ENCODE measurements around the gene ADAMTSL3.

Gene ADAMTSL3

GRCh38 chr15:83671603-83672002, 17.7 kb downstream of the ADAMTSL3 start:
- H3K27me3 ChIP-seq (ENCODE audit: insufficient read depth, insufficient read length), result no peaks in the 10 kb centered on the region
- no peak for TF ChIP-seq SUZ12 (IDR thresholded peaks at IDR 0.05; ENCODE audit: extremely low read depth, insufficient read depth, insufficient read length)
- no peak for TF ChIP-seq ZNF274 (IDR thresholded peaks at IDR 0.05; ENCODE audit: low read depth, low read length)
- no peak for TF ChIP-seq YY1 (IDR thresholded peaks at IDR 0.05; ENCODE audit: insufficient read depth, insufficient read length)
- H3K9ac ChIP-seq (ENCODE audit: insufficient read length, low read depth), result no peak overlapping the region

DNA sequence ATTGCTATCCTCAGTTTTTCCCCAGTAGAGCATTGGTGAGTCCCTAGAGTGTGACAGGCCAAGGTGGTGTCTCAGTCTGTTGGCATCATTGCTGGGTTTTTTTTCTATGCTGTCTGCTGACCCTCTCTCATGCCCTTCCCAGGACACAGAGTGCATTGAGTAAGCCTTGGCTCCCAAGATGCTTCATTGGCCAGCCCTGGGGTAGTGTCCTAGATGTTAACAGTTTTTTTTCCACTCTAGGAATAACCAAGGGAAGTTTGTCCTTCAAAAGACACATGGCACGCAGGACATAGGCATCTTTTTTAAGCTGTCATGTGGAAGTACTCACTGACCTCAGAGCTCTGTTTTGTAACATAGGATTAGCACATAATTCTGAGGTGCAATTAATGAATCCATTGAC, 19.5 kb downstream of the ADAMTSL3 start:
- H3K36me3 ChIP-seq (ENCODE audit: insufficient read depth, insufficient read length, low read length), result no peaks in the 10 kb centered on the region
- TF ChIP-seq SUZ12 (IDR thresholded peaks at IDR 0.05; ENCODE audit: extremely low read depth, insufficient read depth, insufficient read length) (no peak), YY1 (IDR thresholded peaks at IDR 0.05; ENCODE audit: insufficient read depth, insufficient read length) (no peak), ZNF274 (IDR thresholded peaks at IDR 0.05; ENCODE audit: low read depth, low read length) (no peak)
- no peak overlapping the region for H3K4me3 ChIP-seq (ENCODE audit: insufficient read length, low read depth)
- peaks cover 11% of the 10 kb centered on the region for H3K9me3 ChIP-seq (ENCODE audit: insufficient read depth, low read length)
- no peaks in the 10 kb centered on the region for H3K4me1 ChIP-seq (ENCODE audit: insufficient read depth, insufficient read length)
- DNase-seq (ENCODE audit: low read depth, low spot score), result no peak
- H3K9ac ChIP-seq (ENCODE audit: insufficient read length, low read depth), result no peak overlapping the region
- no peaks in the 10 kb centered on the region for H3K27me3 ChIP-seq (ENCODE audit: insufficient read depth, insufficient read length)

More at GRCh38 chr15:83671603-83672002, 17.7 kb downstream of the ADAMTSL3 start:
- no peaks in the 10 kb centered on the region for H3K4me1 ChIP-seq (ENCODE audit: insufficient read depth, insufficient read length)
- no peaks in the 10 kb centered on the region for H3K36me3 ChIP-seq (ENCODE audit: insufficient read depth, insufficient read length, low read length)
- peaks cover 11% of the 10 kb centered on the region for H3K9me3 ChIP-seq (ENCODE audit: insufficient read depth, low read length)
- no peak for DNase-seq (ENCODE audit: low read depth, low spot score)
- H3K4me3 ChIP-seq (ENCODE audit: insufficient read length, low read depth), result no peak overlapping the region

GRCh38 chr15:83682476-83683088, 28.7 kb downstream of the ADAMTSL3 start:
- H3K4me1 ChIP-seq (ENCODE audit: insufficient read depth, insufficient read length), result peaks cover 2% of the 10 kb centered on the region
- TF ChIP-seq ZNF274 (IDR thresholded peaks at IDR 0.05; ENCODE audit: low read depth, low read length) (no peak), YY1 (IDR thresholded peaks at IDR 0.05; ENCODE audit: insufficient read depth, insufficient read length) (no peak), SUZ12 (IDR thresholded peaks at IDR 0.05; ENCODE audit: extremely low read depth, insufficient read depth, insufficient read length) (no peak)
- no peaks in the 10 kb centered on the region for H3K27me3 ChIP-seq (ENCODE audit: insufficient read depth, insufficient read length)
- no peak for DNase-seq (ENCODE audit: low read depth, low spot score)
- no peaks in the 10 kb centered on the region for H3K36me3 ChIP-seq (ENCODE audit: insufficient read depth, insufficient read length, low read length)
- H3K9ac ChIP-seq (ENCODE audit: insufficient read length, low read depth), result no peak overlapping the region
- no peaks in the 10 kb centered on the region; the same call in 1 of the 2 replicates for H3K9me3 ChIP-seq (ENCODE audit: insufficient read depth, low read length)
- H3K4me3 ChIP-seq (ENCODE audit: insufficient read length, low read depth), result no peak overlapping the region

DNA sequence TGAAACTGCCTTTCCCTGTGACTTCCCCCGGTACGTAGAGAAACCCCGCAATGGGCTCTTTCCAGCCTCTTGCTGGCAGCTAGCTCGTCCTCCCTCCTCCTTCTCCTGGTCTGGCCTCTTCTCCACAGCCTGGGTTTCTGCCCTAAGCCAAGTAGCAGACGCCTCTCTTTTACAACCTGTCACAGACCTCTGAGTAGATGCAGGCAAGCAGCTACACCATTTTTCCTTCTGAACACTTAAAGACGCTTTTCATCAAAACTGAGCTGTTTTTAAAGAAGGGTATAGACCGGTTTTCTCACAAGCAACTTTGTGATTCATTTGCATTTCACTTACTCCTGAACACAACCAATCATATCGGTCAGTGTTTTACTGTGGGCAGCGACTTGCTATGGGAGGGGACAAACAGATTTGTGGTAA, 32.0 kb downstream of the ADAMTSL3 start:
- Histone ChIP-seq H3K9me3 (ENCODE audit: insufficient read depth, low read length) (no peaks in the 10 kb centered on the region; the same call in 1 of the 2 replicates), H3K36me3 (ENCODE audit: insufficient read depth, insufficient read length, low read length) (no peaks in the 10 kb centered on the region), H3K9ac (ENCODE audit: insufficient read length, low read depth) (no peak overlapping the region), H3K4me3 (ENCODE audit: insufficient read length, low read depth) (no peak overlapping the region), H3K27me3 (ENCODE audit: insufficient read depth, insufficient read length) (no peaks in the 10 kb centered on the region), H3K4me1 (ENCODE audit: insufficient read depth, insufficient read length) (no peaks in the 10 kb centered on the region)
- no peak for DNase-seq (ENCODE audit: low read depth, low spot score)
- TF ChIP-seq YY1 (IDR thresholded peaks at IDR 0.05; ENCODE audit: insufficient read depth, insufficient read length) (no peak), ZNF274 (IDR thresholded peaks at IDR 0.05; ENCODE audit: low read depth, low read length) (no peak), SUZ12 (IDR thresholded peaks at IDR 0.05; ENCODE audit: extremely low read depth, insufficient read depth, insufficient read length) (no peak)

- H3K4me3 ChIP-seq (ENCODE audit: insufficient read length, low read depth), result no peak overlapping the region
- no peaks in the 10 kb centered on the region for H3K27me3 ChIP-seq (ENCODE audit: insufficient read depth, insufficient read length)
- no peaks in the 10 kb centered on the region for H3K4me1 ChIP-seq (ENCODE audit: insufficient read depth, insufficient read length)
- no peaks in the 10 kb centered on the region for H3K9me3 ChIP-seq (ENCODE audit: insufficient read depth, low read length)
- no peak overlapping the region for H3K9ac ChIP-seq (ENCODE audit: insufficient read length, low read depth)
- H3K36me3 ChIP-seq (ENCODE audit: insufficient read depth, insufficient read length, low read length), result no peaks in the 10 kb centered on the region
- no peak for DNase-seq (ENCODE audit: low read depth, low spot score)
- TF ChIP-seq SUZ12 (IDR thresholded peaks at IDR 0.05; ENCODE audit: extremely low read depth, insufficient read depth, insufficient read length) (no peak), YY1 (IDR thresholded peaks at IDR 0.05; ENCODE audit: insufficient read depth, insufficient read length) (no peak), ZNF274 (IDR thresholded peaks at IDR 0.05; ENCODE audit: low read depth, low read length) (no peak)
Measured at GRCh38 chr15:83688201-83688600, 34.3 kb downstream of the ADAMTSL3 start.

- no peaks in the 10 kb centered on the region for H3K9me3 ChIP-seq (ENCODE audit: insufficient read depth, low read length)
- H3K27me3 ChIP-seq (ENCODE audit: insufficient read depth, insufficient read length), result no peaks in the 10 kb centered on the region
- H3K9ac ChIP-seq (ENCODE audit: insufficient read length, low read depth), result no peak overlapping the region
- no peak for TF ChIP-seq YY1 (IDR thresholded peaks at IDR 0.05; ENCODE audit: insufficient read depth, insufficient read length)
- no peak for TF ChIP-seq SUZ12 (IDR thresholded peaks at IDR 0.05; ENCODE audit: extremely low read depth, insufficient read depth, insufficient read length)
- TF ChIP-seq ZNF274 (IDR thresholded peaks at IDR 0.05; ENCODE audit: low read depth, low read length), result no peak
- H3K4me1 ChIP-seq (ENCODE audit: insufficient read depth, insufficient read length), result peaks cover 3% of the 10 kb centered on the region
- no peak overlapping the region for H3K4me3 ChIP-seq (ENCODE audit: insufficient read length, low read depth)
- no peaks in the 10 kb centered on the region for H3K36me3 ChIP-seq (ENCODE audit: insufficient read depth, insufficient read length, low read length)
- no peak for DNase-seq (ENCODE audit: low read depth, low spot score)
Measured at GRCh38 chr15:83690676-83691075, 36.8 kb downstream of the ADAMTSL3 start.

DNA sequence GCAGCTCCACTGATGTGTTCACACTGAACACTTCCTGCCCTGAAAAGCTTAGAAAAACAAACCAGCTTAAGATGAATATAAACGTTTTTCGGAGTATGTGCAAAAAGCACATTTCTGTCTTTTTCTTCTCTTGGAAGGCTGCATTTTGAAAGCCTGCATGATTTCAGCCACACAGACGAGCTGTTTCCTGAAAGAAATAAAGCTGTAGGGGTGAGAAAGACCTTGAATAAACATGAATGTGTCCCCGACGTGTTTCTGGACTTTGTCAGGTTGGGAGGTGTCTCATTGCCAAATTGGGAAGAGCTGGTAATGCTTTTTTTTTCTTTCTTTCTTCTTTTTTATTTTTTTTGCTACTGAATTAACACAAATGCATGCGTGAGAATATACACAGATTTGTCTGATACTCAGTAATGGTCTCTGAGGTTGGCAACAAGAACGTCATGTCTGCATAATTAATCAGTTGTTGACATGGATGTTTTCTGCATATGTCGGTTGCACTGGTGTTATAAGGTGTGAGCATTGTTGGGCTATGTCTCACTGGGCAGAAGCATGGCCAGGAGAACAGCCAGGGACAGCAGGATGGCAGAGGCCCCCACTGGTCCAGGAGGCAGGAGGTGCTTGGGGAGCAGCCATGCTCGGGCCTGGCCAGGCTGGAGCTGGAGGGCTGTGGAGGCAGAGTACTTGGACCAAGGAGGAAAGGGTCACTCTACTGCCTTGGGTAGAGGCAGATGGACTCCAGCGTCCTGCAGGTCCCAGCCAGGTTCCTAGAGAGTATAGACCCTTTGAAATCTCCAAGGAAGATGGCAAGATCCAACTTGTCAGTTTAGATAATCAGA, 39.0 kb downstream of the ADAMTSL3 start:
- H3K9ac ChIP-seq (ENCODE audit: insufficient read length, low read depth), result no peak overlapping the region
- H3K4me3 ChIP-seq (ENCODE audit: insufficient read length, low read depth), result no peak overlapping the region
- peaks cover 3% of the 10 kb centered on the region for H3K4me1 ChIP-seq (ENCODE audit: insufficient read depth, insufficient read length)
- no peaks in the 10 kb centered on the region for H3K27me3 ChIP-seq (ENCODE audit: insufficient read depth, insufficient read length)
- no peaks in the 10 kb centered on the region for H3K36me3 ChIP-seq (ENCODE audit: insufficient read depth, insufficient read length, low read length)
- DNase-seq (ENCODE audit: low read depth, low spot score), result no peak
- no peaks in the 10 kb centered on the region for H3K9me3 ChIP-seq (ENCODE audit: insufficient read depth, low read length)
- no peak for TF ChIP-seq YY1 (IDR thresholded peaks at IDR 0.05; ENCODE audit: insufficient read depth, insufficient read length)
- TF ChIP-seq ZNF274 (IDR thresholded peaks at IDR 0.05; ENCODE audit: low read depth, low read length), result no peak
- no peak for TF ChIP-seq SUZ12 (IDR thresholded peaks at IDR 0.05; ENCODE audit: extremely low read depth, insufficient read depth, insufficient read length)
